GM21360 (cell line): ENCODE data around the gene ARID3C.
A peak's percentile ranks its signal among the peaks of the same experiment; 100 is the strongest.

Experiments
- ATAC-seq: cut with Tn5 transposase; IDR thresholded peaks from one replicate; pipeline ENCODE4 v1.9.1; 2021; ENCODE audit warnings: mild to moderate bottlenecking, moderate library complexity; ENCODE audit not compliant: unreplicated experiment

ARID3C gene

DNA sequence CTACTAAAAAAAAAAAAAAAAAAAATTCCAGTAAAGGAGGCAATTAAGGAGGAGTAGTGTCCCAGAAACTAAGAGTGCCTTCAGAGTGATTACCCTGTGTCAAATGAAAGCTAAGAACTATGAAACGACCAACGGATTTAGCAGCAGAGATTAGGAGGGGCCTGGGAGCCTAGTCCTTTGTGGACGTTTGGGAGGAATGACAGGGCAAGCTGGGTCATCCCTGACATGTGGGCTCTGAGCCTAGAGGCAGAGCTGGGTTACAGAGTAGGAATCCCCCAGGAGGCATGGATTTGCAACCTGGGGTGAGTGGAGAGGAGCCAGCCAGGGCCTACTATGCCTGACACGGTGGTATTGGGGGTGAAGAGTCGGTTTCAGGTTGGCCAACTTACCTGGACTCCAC lies 4.3 kb upstream of the ARID3C start:
- ATAC-seq = no peak

DNA sequence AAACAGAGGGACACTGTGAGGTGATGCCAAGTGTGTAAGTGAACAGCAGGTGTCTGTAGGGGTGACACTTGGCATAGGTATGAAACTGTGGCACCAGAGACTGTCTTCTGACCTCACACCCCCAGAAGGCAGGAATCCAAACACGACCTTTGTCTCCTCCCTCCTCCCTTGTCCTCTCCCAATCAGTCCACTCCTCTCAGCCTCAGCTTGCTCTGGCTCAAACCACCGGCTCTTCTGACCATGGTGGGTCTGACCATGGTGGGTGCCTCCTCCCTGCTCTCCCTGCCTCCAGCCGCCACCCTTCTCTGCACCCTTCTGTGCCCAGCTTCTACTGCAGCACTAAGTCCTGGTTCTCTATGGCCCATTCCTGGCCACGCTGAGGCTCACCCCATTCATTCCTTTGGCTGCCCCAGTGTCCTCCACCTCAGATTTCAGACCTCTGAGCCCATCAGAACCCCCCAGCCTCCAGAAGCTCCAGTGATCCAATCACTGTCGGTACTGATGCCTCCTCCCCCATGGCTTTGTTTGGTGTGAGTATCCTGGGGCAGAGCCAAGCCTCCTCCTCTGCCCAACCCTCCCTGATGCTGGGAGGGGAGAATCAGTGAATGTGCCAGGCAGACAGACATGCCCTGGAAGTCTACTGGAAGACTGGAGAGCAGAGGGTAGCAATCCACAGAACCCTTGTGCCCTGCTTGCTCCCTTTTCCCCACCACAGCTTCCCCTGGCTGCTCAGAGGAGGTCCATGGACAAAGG lies 1.7 kb upstream of the ARID3C start:
- no peak for ATAC-seq

DNA sequence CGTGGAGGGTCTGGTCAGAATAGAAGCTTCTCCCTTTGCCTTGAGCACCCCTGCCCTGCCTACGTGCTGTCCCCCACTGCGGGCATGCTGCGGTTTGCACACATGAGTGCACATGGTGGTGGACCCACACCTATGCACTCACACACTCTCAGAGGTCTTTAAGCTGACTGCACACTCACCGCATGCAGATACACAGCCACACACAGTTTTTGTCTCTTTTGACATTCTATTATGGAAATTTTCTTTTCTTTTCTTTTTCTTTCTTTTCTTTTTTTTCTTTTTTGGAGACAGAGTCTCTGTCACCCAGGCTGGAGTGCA lies 584 bp upstream of the ARID3C start:
- no peak for ATAC-seq

DNA sequence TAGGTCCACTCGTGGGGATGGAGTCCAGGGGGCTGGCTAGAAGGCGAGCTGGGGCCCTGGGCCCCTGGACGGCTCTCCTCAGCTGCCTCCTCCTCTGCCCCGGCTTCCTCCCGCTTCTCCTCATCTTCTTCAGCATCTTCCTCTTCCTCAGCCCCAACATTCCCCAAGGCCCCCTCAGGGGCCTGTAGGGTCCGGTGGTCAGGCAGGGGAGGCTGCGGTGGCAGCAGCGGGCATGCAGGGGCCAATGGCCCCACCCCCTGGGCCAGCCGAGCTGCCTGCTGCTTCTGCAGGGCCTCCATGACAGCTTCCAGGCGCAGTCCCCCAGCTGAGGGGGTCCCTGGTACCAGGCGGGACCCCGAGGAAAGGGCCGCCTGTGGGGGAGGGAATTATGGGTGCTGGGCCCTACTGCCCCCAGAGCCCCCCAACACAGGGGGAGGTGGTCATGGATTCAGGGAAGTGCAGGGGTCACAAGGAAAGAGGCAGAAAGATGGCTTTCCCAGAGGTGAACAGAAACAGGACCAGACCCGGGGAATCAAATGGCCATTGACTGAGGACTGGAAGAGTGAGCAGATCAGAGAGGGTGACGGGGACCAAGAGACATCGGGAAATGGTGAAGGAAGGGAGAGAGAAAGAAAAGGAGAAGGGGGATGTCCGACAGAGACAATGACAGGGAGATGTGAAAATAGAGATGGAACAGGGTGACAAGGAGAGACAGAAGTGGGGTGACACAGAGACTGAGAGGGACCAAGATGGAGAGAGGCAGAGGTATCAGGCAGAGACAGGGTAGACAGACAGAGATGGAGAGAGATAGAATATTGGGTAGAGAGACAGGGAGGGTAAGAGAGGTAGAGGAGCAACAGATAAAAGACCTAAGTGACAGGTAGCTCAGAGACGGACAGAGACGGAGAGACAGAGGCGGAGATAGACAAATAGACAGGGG lies 880 bp downstream of the ARID3C start:
- no peak for ATAC-seq

DNA sequence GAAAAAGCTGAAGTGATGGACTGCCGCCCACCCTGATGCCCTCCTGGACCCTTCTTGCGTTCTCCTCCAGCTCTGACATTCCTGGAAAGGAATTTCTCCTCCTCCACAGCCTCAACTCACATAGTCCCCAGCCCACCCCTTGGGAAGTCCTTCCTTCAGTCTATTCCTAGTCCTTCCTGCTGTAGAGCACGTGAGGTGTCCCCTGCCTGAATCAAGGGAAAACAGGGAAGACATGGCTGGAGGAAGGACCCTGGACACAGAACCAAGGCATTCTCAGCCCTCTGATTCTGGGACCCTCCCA lies 3.7 kb downstream of the ARID3C start:
- ATAC-seq = no peak

DNA sequence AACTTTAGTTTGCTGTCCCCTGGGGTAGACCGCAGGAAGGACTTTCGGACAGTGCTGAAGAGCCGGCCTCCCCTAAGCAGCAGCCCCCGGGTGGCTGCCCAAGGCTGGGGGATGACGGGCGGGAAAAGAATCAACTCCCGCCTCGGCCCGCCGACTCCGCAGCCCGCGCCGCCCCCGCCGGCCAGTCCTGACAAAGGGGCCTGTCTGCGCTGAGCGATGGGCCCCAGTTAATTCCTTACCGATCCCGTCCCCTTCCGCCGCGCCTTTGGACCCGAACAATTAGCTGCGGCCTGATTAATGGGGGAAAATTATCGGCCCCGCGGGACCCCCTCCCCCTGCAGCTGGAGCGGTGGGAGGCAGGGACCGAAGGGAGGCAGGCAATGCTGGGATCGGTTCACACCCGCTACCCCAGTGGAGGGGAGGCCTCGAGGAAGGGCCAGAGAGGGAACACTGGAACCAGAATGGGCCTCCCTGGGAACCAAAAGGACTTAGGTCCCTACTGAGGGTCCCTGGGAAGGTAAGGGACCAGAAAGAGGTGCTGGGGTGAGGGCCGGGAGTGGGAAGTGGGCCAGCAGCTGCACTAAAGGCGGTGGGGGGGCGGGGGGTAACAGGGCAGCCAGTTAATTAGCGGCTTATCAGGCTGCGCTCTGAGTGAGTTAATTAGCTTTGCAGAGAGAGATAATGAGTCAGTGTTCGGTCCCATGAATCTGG lies 4.2 kb downstream of the ARID3C start:
- ATAC-seq = no peak

DNA sequence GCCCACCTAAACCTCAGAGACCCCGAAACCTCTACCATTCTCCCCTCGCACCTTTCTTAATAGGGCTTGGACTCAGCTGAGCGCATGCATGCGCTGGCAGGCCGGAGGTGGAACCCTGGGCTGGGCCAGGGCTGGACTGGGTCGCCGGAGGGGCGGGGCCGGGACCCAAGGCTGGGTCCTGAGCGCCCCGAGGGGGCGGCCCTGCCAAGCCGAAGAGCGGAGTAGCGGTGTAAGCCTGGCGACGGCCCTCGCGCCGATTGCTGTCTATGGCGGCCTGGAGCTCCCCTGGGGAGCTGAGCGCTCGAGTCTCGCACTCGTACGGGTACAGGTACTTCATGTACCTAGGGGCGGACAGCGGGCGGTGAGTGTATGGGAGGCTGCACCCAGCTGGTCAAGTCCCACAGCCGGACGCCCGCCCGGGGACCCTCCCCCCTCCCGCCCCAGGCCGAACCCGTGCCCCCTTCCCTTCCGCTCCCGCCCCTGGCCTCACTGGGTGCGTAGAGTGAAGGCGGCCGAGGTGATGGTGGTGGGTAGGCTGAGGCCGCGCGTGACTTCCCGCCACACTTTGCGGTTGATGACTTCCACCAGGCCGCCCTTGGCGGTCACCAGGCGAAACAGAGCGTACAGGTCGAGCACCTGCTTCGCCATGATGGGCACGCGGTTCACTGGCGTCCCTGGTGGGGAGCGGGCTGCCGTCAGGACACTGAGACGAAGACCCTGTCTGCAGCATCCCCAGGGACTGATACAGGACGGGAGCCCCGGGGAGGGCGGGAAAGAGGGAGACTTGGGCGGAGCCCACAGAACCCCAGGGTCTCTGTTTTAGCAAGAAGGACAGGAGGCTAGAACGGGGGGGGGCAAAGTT lies 5.3 kb downstream of the ARID3C start:
- no peak for ATAC-seq

DNA sequence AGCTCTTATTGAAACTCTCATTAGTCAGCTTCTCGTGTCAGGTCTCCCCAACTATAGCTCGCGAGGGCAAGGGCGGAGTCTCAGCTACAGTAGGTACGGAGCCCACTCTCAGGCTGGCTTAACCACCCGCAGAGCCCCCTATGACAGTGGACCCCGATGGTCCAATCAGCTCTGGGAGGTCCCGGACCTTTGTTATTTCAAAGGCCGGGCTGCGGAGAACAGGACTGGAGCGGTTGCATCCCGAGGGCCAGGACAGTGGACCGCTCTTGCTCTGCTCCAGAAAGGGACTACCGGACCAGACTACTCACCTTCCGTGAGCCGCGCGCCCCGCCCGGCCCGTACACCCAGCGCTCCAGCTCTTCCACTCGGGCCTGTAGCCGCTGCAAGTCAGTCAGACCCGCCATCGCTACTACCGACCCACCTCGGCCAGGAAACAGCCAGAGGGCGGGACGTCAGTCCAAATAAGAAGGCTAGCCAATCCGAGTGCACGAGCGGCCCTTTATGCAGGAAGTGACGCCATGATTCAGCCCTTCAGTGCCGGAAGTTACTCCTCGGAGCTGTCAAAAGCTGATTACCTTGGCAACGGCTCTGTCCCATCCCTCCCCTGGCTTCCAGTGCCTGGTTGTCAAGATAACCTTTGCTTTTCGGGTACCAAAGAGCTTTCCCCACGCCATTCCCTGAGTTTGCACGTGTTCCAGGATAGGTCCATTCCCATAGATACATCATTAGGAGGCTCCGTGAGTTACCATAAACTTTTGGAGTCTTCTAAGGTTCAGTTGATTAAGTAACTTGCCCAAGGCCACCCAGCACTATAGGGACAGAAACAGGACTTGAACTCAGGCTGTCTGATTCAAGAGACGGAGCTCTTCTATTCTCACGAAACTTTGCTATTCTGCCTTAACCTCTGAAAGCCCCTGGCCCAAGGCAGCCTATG lies 8.5 kb downstream of the ARID3C start, which contains the start of gene DCTN3:
Gene DCTN3 (minus strand): TSS at position 435 of the 934 bp plus-strand sequence. CDS start 31 bp downstream, at position 404.
- ATAC-seq = peak; percentile 90

DNA sequence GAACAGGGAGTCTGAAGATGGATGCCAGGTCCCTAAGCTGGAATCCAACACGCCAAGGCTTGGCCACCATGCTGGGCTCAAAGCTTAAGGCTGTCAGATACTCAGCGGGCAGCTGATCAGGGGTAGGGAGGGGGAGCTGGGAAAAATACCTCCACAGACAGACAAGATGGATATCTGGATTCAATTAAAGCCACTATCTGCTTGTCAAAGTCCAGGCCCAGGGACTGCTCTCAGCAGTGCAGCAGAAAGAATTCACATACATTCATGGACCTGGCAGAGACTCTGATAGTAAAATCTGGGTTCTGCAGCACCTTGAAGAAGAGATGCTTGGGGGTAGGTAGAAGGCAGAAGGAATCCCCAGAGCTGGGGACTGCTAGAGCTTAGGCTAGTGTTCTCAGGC lies 13.7 kb downstream of the ARID3C start:
- no peak for ATAC-seq

DNA sequence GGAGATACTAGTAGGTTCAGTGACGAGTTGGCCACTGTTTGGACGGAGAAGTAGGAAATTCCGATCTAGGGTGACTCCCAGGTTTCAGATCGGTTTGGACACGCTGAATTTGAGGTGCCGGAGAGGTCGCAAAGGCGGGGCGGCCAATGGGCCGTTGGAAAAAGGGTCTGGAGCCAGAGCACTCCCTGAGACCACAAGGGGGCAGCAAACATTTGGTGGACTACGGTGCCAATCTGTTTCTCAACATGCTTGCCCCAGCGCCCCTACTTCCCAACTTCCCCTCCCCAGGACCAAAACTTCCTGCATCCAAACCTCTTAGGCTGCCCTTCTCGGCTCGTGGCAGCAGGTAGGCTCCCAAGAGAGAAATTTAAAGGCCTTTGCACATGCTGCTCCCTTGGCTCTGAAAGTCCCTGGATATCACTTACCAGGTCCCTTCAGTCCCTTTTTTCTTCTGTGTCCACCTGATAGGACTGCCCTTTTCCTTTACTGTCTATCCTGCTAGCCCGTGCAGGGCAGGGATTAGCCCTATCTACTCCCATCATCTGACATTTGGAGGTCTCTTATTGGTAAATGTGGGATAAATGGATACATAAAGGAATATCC lies 16.0 kb downstream of the ARID3C start:
- ATAC-seq = no peak

DNA sequence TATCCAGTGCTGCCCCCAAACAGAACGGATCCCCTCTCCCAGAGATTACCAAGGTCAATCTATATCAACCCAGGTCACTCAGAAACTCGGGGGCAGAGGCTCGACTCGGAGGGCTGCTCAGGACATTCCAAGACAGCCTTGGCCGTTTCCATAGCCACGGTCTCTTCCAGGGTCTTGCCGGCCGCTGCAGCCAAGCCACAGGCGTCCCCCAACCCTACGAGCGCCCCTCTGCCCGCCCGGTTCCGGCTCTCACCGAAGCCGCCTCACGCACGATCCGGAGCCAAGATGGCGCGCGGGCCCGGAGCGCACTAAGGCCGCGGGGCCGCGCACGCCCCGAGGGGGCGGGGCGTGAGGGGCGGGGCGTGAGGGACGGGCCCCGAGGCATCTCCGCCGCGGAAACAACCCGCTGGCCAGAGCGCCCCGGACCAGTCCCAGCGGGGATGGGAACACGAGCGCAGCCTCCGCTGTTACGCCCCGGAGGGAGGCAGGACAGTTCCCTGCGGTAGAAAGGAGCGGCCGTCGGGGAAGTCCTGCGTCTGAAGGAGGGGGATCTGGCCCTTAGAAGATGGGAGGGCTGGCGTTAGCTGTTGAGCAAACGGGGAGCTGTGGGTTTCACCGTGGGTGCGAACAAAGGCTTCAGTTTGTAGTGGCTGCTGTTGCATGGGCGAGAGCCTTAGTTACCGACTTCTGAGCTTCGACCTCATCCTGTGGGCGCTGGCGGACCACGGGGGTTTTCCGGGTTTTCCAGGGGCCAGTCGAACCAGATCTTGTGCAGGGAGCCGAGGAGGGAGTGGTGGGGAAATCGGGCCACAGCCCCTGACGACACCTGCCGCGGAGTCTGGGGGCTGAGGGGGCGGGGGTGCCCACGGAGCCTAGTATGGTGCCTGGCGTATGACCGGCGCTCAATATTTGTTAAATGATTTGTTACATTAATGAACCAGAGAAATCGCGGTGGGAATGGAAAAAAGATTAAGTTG lies 16.8 kb downstream of the ARID3C start, which contains the start of gene RPP25L:
Gene RPP25L (minus strand): TSS at position 287 of the 977 bp plus-strand sequence. CDS start 801 bp downstream, outside the sequence.
- ATAC-seq = peak; percentile 81

DNA sequence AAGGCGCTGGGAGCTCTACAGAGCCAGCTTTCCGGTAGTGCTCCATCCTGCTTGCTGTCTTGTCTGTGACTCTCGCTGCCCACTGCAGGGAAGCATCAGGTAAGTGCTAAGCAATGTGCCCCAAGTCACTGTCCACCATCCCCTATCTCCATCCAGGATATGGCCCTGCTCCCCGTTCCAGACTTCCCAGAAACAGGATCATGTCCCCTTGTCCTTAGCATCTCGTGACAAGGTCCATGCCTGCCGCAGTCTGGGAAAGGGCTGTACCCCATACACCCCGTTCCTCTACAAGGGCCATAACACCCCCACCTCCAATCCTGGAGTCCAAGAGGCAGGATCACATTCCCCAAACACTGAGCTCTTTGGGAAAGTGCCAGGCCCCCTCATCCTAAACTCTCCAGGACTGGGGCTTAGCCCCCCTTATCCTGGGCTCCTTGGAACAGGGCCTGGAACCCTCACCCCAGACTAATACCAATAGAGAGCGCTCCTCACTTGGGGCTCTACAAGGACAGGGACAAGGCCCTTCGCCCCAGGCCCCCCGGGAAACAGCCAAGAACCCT lies 17.5 kb downstream of the ARID3C start:
- peak; percentile 13 for ATAC-seq

DNA sequence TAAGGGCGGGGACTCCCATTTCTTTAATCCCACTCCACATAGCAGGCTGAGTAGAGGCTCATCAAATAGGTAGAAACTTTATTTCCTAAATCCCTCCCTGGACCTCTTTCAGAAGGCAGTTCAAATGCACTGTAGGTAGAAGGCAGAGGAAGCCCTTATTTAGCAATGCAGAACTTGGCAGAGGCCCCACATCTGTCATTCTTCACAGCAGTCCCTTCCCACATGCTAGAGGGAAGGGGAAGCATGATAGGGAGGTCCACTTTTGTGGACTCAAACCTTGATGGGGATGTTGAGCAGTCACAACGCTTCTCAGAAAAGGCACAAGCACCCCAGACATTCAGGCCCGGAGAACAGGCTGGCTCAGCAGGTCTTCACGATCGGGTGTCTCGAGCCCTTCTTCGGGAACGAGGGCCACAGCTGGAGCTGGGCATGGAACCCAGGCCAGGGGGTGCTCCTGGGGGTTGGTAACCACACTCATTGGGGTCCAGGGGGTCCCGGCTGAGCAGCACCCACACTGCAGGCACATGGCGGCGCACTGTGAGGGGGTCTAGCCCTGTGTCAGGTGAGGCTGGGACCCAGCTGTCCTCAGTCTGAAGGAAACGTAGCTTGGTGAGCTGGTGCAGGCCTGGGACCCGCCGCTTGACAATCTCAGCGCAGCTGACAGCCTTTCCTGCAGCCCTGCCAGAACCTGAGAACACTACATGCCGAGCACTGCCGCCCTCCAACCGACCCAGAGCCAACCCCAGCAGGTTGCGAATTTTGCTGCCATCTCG lies 18.2 kb downstream of the ARID3C start:
- ATAC-seq = no peak

DNA sequence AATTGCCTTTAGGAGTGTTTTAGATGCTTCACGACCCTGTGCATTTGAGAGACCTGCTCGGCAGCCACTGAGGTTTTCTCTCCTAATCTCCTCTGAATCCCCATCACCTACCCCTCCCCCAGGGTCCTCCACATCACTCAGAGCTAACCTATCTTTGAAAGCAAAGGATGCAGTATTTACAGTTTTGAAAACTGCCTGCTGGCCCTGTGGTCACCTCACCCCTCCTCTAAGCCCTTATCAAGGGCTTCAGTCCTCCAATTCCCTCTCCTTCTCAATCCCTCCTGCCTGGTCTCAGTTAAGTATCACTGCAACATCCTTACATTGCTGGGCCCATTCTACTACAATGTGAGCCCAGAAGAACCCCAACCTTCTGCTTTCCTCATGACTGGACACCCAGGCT lies 21.5 kb downstream of the ARID3C start:
- no peak for ATAC-seq

DNA sequence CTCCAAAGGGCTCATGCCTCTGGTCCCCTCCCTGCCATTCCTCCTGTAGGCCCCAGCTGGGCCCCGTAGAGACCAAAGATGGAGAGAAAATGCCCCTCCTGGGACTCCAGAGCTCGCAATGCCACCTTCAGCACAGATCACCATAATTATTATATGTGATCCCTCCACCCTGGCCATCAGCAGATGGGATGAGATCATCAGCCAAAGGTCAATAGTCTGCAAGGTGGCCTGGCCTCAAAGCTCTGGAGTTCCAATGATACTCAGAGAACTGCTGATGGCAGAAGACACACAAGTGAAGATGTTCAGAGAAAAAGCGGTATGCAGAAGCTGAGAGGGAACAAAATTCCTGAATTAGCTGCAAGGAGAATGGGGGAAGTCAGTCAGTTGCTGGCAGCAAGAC lies 22.0 kb downstream of the ARID3C start:
- no peak for ATAC-seq

DNA sequence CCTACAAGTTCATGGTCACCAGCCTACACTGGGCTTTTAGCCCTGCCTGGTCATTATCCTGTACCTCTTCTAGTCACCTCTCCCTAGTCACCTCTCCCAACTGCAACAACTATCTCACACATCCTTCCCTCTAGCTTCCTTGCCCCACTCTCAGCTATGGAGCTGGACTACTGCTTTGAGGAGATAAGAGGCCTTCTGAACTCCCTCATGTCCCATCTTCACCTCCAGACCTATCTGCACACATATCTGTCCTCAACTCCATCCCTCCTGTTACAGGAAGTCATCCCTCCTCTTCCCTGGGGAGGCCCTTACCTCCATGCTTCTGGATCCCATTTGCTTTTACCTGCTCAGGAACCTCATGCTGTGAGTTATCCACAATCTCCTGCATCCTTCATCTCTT lies 22.7 kb downstream of the ARID3C start:
- ATAC-seq = no peak
